GM15510 (cell line): ENCODE measurements around the gene SHC2.

ENCODE experiments used
- POLR2A ChIP-seq: IDR thresholded peaks from 3 replicates; pipeline ENCODE4 v1.6.1; 2011; ENCODE audit warnings: borderline replicate concordance; ENCODE audit not compliant: insufficient read length; ENCODE audit errors: extremely low read depth

SHC2 gene

GRCh38 chr19:464208-464545 is 3.3 kb upstream of the SHC2 start:
- no peak for TF ChIP-seq POLR2A

DNA sequence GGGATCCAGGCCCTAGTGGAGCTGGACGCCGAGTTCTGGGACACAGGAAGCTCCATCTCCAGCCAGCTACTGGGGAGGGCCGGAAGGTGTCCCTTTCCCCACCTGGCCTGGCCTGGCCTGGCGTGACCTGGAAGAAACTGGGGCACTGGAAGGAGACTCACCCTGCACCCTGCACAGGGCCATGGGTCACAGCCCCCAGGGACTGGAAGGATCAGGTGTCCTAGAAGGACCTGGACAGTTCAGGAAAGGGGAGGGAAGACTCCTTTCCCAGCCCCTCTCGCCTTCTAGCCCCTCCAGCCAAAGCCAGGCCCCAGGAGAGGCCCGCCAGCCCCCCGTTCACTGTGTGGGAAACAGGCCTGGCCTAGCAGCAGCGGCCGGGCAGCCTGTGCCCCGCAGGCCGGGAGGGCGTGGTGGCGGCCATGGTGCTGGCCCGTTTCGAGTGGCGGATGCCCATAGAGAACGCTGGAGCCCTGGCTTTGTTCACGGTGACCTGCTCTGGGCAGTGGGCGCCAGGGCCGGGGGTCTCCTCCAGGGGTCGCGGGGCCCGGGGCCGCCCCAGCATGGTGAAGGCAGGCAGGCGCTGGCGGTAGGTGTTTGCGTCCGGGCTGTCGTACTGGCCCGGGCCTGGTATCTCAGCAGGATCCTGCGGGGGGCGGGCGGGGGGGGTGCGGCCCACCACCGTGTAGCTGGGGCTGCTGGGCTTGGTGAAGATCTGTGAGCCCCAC is 2.8 kb upstream of the SHC2 start:
- no peak for TF ChIP-seq POLR2A

DNA sequence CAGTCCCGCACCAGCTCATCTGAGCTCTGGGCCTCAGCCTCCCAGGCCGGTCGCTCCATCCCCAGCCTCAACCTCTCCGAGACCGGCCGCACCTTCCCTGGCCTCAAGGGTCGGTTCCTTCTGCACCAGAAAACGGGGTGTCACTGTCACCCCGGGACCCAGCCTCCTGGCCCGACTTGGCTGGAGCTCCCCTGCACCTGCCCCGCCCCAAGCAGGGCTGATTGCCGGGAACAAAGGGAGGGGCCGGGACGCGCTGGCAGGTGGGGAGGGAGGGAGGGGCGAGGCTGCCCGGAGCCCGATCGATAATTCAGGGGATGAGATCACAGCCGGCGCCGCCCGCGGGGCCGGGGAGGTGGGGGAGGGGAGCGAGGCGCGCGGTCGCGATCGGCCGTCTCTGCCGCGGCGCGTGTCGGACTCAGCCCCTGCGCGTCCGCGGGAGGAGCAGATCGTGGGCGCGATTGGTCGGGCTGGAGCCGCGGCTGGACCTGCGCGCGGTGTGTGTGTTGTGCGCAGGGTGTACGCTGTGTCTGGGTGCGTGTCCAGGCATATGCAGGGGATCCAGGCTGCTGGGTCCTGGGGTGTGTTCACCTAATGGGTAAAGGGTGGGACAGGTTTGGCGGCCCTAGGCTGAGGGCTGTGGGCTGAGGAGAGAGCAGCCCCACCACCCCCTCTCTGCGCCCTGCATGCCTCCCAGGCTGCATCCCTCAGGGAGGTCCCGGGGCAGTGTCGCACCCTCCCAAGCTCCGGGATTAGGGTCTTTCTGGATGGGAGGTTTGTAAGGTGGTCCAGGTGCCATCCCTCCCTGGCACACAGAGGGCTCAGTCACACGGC is 1.1 kb upstream of the SHC2 start:
- no peak for TF ChIP-seq POLR2A

GRCh38 chr19:459724-460511 is 915 bp downstream of the SHC2 start:
- TF ChIP-seq POLR2A: no peak

DNA sequence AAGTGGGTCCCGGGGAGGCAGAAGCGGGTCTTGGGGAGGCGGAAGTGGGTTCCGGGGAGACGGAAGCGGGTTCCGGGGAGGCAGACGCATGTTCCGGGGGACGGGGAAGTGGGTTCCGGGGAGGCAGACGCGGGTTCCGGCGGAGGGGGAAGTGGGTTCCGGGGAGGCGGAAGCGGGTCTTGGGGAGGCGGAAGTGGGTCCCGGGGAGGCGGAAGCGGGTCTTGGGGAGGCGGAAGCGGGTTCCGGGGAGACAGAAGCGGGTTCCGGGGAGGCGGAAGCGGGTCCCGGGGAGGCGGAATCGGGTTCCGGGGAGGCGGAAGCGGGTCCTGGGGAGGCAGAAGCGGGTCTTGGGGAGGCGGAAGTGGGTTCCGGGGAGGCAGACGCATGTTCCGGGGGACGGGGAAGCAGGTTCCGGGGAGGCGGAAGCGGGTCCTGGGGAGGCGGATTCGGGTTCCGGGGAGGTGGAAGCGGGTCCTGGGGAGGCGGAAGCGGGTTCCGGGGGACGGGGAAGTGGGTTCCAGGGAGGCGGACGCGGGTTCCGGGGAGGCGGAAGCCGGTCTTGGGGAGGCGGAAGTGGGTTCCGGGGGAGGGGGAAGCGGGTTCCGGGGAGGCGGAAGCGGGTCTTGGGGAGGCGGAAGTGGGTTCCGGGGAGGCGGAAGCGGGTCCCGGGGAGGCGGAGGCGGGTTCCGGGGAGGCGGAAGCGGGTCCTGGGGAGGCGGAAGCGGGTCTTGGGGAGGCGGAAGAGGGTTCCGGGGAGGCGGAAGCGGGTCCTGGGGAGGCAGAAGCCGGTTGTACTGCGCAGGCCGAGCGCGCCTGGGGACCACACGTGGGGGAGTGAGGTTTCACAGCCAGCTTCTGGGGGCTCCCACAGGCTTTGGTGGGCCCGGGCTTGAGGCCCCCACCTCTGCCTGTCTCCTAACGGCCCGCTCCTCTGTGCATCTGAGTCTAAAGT is 2.5 kb downstream of the SHC2 start:
- no peak for TF ChIP-seq POLR2A

GRCh38 chr19:457636-458035 is 3.2 kb downstream of the SHC2 start:
- no peak for TF ChIP-seq POLR2A

DNA sequence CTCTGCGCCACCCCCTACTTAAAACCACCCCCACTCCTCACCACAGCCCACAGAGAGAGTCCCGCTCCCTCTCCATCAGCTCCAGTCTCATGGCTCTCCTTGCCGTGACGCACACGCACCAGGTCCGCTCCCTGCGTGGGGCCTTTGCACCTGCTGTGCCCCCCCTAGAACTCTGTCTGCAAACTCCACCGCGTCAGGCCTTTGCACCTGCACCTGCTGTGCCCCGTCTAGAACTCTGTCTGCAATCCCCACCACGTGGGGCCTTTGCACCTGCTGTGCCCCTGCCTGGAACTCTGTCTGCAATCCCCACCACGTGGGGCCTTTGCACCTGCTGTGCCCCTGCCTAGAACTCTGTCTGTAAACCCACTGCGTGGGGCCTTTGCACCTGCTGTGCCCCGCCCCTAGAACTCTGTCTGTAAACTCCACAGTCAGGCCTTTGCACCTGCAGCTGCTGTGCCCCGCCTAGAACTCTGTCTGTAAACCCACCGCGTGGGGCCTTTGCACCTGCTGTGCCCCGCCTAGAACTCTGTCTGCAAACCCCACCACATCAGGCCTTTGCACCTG is 4.2 kb downstream of the SHC2 start:
- TF ChIP-seq POLR2A: no peak

DNA sequence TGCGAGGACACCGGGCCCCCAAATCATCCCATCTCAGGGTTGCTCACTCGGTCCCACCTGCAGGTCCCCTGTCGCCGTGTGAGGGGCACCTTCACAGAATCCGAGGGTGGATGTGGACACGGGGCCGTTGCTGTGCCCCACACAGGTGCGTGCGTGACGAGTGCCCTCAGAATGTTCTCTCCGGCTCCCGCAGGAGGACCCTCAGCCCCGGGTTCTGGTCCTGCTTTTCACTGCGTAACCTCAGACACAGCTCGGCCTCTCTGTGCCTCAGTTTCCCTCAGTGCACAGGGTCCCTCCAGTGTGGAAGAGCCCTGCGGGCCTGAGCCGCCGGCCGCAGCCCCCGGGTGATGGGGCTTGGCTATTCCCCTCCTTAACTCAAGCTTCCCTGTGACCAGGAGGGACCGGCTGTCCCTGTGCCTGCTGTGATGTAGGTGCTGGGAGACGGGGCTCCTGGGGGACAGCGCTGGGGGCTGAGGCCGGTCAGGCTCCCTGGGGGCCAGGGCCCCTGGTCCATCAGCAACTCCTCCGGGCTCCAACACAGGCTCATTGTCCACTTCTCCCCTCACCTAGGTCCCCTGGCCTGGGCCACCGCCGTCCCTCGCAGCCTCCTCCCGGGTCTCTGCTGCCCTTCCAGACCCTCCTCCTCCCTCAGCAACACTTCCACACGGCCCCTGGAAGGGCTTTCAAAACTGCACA is 4.8 kb downstream of the SHC2 start:
- TF ChIP-seq POLR2A: no peak

DNA sequence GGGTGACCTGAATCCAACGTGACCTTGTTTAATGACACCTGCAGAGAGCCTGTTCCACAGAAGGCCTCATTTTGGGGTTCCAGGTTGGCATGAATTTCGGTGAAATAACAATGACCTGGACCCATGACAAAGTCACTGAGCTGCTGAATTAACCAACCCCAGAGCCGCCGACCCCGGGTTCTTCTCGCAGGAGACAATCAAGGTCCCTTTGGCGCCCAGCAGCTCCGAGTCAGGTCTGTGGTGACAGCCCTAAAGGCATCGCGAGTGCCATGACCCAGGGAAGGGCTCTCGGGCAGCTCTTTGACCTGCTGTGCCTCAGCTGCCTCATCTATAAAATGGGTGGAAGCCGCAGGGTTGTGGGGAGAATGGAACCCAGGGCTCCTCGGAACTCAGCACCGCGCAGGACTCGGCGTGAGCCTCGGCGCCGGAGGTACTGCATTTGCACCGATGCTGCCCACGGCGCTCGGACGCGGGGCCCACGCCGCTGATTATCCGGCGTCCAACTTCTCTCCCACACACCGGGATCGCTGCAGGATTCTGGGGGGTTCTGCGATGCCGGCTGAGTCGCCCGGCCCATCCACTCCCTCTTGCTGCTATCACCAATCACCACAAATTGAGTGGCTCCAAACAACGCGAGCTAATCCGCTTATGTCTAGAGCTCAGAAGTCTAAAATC is 5.7 kb downstream of the SHC2 start:
- no peak for TF ChIP-seq POLR2A

GRCh38 chr19:453606-454005 is 7.2 kb downstream of the SHC2 start:
- TF ChIP-seq POLR2A: no peak

DNA sequence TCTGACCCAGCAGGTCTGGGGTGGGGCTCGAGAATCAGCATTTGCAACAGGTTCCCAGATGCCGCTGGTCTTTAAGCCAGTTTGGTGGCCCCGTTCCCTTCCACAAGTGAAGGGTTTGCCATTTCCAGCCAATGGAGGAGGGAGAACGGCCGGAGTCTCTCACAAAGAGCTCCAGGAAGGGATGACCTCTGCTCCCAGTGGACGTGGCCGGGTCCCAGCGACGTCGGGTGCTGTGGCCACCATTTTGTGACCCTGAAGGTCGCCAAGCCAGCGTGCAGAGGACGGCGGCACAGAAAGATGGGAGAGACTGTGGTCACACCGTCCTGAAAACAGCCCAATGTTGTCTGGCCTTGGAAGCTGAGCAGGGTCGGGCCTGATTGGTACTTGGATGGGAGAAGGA is 8.0 kb downstream of the SHC2 start:
- TF ChIP-seq POLR2A: no peak

- no peak for TF ChIP-seq POLR2A
Observed at GRCh38 chr19:449916-450315, 10.9 kb downstream of the SHC2 start.
